ENCODE results near the gene PALD1. TPM values are rescaled to one million over a fixed set of nuclear protein-coding genes. Genes with fewer than 3 reads are reported as not detected.

PALD1 gene
- total and polyA plus RNA-seq, 9 of the 15 experiments (the other 6 are each of a cell fraction or from before 2014, with no cell fraction given) = 0.03 to 0.29 (median 0.09) TPM; not detected in 2

DNA sequence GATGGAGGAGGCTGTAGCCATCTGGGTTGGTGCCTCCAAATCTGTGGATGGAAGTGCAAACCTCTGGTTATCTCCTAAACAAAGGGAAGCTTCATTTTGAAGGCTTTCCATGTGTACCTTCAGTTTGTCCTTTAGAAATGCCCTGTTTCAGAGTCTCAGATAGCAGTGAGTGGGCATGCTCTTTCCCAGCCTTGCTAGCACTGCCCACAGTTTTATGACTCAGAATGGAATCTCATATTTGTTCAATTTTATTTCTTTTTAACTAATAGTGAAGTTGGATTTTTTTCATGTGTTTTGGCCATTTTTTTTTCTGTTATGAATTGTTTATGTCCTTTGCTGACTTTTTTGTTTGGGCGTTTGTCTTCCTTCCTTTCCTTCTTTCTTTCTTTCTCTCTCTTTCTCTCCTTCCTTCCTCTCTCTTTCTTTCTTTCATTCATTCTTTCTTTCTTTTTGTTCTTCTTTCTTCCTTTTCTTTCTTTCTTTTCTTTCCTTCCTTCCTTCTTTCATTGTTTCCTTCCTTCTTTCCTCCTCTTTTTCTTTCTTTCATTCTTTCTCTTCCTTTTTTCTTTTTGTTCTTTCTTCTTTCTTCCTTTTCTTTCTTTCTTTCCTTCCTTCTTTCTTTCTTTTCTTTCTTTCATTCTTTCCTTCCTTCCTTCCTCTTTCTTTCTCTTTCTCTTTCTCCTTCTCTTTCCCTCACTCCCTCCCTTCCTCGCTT, 98.4 kb downstream of the PALD1 start (continued):
- TF ChIP-seq, protein P1, sequence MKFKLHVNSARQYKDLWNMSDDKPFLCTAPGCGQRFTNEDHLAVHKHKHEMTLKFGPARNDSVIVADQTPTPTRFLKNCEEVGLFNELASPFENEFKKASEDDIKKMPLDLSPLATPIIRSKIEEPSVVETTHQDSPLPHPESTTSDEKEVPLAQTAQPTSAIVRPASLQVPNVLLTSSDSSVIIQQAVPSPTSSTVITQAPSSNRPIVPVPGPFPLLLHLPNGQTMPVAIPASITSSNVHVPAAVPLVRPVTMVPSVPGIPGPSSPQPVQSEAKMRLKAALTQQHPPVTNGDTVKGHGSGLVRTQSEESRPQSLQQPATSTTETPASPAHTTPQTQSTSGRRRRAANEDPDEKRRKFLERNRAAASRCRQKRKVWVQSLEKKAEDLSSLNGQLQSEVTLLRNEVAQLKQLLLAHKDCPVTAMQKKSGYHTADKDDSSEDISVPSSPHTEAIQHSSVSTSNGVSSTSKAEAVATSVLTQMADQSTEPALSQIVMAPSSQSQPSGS (CRISPR knock-in tag; IDR thresholded peaks at IDR 0.05) = no peak
- TF ChIP-seq MLLT1 (IDR thresholded peaks at IDR 0.05) (peak; percentile 50 to 61; a peak in 3 of 4 replicates), NEUROD1 (IDR thresholded peaks at IDR 0.05; ENCODE audit: borderline replicate concordance, low read depth, low read length, partially characterized antibody) (no peak), HNRNPK (IDR thresholded peaks at IDR 0.05; ENCODE audit: low read depth, low read length, poor library complexity, severe bottlenecking) (no peak), KDM5B (IDR thresholded peaks at IDR 0.05; ENCODE audit: insufficient replicate concordance, low read depth, low read length) (no peak), MTA2 (IDR thresholded peaks at IDR 0.05; ENCODE audit: low read depth) (peak; percentile 48), ZBTB26 (CRISPR knock-in tag; IDR thresholded peaks at IDR 0.05) (0 out of 2 replicates have a peak, but pooled peaks have one; percentile 77), GTF2A2 (tag; IDR thresholded peaks at IDR 0.05) (no peak), ZNF282 (CRISPR knock-in tag; IDR thresholded peaks at IDR 0.05) (no peak), CHCHD3 (CRISPR knock-in tag; IDR thresholded peaks at IDR 0.05) (no peak)
- TF ChIP-seq, protein P2, sequence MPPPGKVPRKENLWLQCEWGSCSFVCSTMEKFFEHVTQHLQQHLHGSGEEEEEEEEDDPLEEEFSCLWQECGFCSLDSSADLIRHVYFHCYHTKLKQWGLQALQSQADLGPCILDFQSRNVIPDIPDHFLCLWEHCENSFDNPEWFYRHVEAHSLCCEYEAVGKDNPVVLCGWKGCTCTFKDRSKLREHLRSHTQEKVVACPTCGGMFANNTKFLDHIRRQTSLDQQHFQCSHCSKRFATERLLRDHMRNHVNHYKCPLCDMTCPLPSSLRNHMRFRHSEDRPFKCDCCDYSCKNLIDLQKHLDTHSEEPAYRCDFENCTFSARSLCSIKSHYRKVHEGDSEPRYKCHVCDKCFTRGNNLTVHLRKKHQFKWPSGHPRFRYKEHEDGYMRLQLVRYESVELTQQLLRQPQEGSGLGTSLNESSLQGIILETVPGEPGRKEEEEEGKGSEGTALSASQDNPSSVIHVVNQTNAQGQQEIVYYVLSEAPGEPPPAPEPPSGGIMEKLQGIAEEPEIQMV (tag; conservative IDR thresholded peaks at IDR 0.05; ENCODE audit: low read depth) = peak; percentile 48; the same call in 1 of the 2 replicates
- TF ChIP-seq, protein P3, sequence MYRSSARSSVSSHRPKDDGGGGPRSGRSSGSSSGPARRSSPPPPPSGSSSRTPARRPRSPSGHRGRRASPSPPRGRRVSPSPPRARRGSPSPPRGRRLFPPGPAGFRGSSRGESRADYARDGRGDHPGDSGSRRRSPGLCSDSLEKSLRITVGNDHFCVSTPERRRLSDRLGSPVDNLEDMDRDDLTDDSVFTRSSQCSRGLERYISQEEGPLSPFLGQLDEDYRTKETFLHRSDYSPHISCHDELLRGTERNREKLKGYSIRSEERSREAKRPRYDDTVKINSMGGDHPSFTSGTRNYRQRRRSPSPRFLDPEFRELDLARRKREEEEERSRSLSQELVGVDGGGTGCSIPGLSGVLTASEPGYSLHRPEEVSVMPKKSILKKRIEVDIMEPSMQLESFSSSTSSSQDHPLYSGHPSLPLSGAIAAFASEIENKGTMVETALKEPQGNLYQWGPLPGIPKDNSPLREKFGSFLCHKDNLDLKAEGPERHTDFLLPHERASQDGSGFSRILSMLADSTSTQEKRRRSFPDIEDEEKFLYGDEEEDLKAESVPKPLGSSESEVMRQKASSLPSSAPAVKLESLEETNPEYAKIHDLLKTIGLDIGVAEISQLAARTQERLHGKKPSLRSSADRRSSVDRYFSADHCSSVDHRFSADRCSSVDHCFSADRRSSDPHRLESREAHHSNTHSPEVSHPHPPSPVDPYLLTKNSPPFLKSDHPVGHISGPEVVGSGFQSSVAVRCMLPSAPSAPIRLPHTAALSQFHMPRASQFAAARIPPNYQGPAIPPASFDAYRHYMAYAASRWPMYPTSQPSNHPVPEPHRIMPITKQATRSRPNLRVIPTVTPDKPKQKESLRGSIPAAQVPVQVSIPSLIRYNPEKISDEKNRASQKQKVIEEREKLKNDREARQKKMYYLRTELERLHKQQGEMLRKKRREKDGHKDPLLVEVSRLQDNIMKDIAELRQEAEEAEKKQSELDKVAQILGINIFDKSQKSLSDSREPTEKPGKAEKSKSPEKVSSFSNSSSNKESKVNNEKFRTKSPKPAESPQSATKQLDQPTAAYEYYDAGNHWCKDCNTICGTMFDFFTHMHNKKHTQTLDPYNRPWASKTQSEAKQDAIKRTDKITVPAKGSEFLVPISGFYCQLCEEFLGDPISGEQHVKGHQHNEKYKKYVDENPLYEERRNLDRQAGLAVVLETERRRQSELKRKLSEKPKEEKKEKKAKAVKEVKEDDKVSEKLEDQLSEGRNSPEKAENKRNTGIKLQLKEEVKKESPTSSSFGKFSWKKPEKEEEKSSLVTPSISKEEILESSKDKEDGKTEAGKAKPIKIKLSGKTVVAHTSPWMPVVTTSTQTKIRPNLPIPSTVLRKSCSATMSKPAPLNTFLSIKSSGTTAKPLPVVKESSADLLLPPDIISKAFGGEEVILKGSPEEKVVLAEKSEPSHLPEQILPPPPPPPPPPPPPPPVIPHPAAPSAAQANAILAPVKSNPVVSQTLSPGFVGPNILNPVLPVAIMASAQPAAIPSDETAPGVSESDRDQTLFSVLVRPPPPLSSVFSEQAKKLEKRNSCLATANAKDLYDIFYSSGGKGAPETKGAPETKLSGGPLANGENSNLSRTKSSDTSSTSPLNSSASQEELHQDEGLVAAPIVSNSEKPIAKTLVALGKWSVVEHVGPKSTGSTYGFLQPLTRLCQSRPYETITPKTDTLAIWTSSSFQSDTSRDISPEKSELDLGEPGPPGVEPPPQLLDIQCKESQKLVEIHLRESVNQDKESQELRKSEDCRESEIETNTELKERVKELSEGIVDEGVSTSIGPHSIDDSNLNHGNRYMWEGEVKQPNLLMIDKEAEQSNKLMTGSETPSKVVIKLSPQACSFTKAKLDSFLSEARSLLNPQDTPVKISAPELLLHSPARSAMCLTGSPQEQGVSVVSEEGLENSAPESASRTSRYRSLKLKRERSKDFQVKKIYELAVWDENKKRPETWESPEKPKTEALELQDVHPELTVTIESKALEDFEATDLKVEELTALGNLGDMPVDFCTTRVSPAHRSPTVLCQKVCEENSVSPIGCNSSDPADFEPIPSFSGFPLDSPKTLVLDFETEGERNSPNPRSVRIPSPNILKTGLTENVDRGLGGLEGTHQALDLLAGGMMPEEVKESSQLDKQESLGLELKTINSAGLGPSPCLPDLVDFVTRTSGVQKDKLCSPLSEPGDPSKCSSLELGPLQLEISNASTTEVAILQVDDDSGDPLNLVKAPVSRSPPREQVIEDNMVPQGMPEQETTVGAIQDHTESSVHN (IDR thresholded peaks at IDR 0.05; ENCODE audit: borderline replicate concordance in 1 of 2, low read depth in 1 of 2) = no peak
